GM04504 (cell line): ENCODE data around the gene PSTPIP2.
"Not testable (repeated sequence)": the region's sequence is repeated elsewhere in the genome, so short reads cannot be mapped to it uniquely, and the experiment has no call there.

Source experiments
- DNase-seq: peaks from one replicate; pipeline ENCODE4 v3.0.0-alpha.2; 2012; ENCODE audit warnings: low read depth

The PSTPIP2 gene

DNA sequence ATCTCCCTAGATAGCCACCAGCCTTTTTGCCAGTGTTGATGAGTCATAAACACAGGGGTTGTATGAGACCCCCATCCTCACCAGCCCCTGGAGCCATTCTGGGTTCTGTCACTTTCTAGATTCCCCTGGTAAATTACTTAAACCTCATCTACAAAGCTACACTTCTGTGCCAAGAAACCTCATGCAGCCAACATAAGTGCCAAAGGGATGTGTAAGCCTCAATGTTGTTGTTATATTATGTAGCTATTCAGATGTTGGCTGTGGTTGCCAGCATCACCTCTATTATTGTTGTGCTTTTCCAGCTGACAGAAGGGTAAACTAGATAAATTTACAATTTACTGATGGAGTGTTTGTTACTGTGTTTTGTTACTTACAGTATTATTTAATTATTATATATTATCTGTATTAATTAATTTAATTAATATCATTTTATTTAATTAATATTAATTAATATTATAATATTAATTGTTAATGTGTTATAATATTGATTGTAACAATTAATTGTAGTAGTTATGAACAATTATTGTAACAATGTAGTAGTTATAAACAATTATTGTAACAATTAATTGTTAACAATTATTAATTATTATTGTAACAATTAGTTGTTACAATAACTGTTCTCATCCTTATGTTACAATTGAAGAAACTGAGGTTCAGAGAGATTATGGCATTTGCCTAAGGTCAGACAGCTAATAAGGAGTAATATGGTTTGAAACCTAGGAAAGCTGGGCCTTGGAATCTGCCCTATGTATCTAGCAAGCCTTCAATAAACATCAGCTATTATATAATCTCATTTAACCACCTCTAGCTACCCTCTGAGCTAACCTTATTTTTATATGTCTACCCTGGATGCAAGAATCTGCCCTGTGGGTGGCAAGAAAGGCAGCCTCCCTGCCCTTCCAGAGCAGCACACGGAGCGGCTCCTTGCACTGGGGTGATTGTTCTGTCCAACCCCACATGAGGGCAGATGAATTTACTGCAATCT, 36.1 kb downstream of the PSTPIP2 start:
- DNase-seq: no peak

DNA sequence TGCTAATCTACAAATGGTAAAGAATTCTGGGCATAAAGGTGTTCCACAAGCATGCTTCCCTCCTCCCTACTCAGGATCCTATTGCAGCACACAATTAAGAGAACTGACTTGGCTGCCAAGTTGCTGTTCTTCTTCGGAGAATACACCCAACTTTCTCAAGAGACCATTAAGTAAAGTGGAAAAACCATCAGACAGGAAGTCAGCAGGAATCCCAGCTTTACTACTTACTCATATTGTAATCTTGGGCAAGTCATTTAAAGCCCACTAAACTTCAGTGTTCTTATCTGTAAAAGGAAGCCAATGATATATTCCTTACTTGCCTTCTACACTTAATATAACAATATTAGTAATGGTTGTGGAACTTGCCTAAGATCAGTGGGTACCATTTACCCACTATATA, 37.8 kb downstream of the PSTPIP2 start:
- no peak for DNase-seq

DNA sequence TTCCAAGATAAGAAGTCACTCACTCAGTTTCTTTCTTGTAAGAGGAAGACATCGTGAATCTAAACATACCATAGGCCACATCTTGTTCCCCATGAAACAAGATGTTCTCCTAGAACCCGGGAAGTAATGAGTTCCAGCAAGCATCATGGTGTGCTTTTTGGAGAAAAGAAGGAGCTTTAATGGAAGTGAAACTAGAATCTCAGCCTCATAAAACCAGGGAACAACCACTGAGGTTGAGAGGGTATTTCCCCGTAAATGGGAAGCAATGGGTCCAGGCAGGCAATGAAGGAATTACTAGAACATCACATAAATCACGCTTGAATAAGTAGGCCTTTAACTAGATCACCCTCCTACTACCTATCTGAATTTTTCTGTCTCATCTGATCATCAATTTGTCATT, 40.3 kb downstream of the PSTPIP2 start:
- no peak for DNase-seq

DNA sequence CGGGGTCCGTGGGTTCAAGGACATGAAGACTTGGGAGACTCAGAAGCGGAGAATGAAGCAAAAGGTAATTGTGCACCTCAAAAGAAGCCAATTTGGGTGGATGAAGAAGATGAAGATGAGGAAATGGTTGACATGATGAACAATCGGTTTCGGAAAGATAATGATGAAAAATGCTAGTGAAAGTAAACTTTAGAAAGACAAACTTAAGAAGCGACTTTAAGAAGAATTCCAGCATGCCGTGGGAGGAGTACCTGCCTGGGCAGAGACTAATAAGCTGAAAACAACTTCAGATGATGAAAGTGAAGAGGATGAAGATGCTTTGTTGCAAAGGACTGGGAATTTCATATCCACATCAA, 43.5 kb downstream of the PSTPIP2 start:
- no peak for DNase-seq

DNA sequence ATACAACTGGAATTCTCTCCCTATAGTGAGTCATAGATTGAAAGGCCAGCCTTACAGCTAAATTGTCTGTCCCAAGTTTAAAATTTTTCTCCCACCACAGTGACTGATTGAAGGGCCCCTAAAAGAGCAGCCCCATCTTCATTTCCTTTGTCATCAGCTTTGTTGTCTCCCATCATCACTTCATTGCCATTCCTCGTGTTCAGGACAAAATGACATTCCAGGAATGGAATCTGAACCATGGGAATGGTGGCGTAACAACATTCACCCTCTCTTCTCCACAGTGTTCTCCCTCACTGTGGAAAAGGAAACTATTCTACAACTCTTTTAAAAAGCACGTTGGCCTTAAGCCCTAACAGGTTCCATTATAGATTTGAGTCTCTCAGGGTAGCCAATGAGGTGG, 52.1 kb downstream of the PSTPIP2 start:
- no peak for DNase-seq

DNA sequence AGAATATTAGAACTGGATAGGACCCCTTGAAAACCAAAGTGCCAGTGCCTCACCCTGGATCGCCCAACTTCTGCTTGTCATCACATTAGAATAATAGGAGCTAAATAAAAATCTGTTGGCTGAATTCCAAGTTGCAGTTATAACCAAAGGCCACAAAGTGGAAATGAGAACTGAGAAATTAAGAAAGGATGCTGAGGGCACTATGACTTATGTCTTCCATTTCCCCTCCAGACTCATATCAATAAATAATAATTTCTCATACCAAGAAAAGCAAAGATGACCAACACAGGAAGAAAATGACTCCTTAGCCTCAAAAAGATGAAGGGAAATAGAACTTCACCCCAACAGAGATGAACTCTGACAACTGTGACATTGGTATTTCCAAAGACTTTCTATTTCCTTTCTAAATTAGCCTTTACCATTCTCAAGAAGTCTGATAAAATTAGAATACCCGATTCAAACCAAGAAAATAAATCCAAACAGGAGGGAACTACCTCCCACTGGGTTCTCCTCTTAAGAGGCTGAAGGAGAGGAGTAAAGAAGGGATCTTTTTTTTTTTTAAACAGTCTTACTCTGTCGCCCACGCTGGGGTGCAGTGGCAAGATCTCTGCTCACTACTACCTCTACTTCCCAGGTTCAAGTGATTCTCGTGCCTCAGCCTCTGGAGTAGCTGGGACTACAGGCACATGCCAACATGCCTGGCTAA, 58.4 kb downstream of the PSTPIP2 start:
- DNase-seq: no peak

DNA sequence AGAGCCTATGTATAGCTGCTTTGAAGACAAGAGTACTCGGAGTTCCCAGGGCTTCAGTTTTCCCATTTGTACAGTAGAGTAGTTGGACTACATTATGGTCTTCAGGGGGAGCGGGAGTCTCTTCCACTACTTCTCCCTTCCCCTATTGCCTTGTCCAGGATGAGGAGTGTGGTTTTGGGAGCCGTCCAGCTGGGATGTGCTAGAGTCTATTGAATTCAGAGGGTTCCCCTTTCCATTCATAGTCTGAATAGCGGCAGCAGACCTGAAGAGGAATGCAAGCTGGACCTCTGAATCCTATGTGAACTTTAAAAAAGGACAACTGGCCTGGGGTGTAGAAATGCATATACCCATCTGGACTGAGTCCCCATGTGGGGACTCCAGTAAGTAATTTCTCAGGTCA, 61.4 kb downstream of the PSTPIP2 start:
- no peak for DNase-seq

DNA sequence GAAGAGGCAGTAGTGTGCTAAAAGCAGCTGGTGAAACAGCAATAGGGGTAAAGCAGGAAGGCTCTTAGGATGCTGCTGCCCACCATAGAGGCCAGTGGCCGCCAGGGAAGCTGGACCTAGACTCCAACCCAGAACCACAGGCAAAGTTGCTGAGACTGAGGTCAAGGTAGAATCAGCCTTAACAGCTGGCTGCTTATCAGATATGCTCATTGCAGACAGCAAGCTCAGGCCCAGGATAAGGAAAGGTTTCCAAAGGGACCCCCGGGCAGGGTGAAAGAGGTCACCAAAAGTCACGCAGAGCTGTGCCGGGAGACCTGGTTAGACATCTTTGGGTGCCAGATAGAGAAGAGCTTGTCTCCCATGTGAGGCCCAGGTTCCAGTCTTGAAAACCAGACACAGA, 62.0 kb downstream of the PSTPIP2 start:
- no peak for DNase-seq

DNA sequence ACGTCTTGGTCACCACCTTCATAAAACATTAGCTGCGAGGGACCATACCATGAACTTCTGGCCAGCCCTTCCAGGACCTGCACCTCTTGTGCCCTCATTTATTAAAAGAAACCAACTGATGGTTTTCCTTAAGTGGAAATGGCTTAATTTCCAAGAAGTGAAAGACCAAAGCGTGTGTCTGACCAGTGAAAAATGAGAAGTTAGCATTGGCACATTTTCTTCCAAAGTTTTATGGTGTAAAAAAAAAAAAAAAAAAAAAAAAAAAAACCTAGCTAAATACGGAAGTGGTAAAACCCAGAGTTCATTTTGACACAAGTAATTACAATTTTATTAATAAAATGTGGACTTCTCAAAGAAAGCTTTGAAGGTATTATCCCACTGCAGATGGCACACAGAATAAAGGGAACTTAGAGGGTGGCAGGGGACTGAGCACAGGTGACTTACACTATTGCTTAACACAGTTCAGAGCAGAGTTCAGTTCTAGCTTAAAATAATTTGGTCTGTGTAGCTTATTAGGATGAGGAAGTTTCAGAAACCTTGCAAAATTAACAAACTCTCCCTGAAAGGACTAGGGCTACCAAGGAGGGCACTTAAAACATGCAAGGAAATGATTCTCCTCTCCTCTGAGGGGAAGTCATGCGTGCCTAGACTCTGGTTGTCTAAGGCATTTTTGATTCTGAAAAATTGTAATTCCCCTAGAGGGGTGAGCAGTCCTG, 62.8 kb downstream of the PSTPIP2 start:
- DNase-seq: no peak

DNA sequence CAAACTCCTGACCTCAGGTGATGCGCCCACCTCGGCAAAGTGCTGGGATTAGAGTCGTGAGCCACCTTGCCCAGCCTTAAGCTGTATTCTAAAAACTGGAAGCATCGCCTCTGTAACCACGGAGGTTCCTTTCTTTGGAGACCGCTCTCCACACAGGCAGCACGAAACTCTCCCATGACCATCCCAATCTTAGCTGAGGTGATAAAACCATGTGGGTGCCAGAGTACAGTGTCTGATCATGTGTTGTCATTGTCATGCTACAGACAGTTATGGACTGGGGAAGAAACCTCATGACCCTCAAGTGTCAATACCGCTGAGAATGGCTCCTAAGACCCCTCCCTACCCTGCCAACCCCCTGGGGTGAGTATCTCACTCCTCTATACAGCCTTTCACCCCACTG, 63.5 kb downstream of the PSTPIP2 start:
- no peak for DNase-seq

DNA sequence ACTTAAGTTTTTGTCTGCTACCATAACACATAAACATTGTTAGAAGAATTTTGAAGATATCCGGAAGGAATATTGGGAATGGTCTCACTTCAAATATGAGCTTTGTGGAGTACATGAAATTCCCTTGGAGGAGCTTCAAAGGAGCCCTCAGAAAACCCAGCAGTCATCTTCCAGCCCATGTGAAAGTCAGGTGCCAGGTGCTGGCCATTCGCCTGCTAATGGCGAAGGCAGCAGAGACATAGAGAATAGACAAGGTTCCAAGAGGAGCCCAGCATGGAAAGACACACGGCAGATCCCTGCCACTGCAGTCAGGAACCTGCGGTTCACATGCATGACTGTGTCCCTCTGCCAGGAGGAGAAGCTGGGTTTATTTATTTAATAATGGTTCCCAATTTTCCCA, 64.9 kb downstream of the PSTPIP2 start:
- DNase-seq: no peak

DNA sequence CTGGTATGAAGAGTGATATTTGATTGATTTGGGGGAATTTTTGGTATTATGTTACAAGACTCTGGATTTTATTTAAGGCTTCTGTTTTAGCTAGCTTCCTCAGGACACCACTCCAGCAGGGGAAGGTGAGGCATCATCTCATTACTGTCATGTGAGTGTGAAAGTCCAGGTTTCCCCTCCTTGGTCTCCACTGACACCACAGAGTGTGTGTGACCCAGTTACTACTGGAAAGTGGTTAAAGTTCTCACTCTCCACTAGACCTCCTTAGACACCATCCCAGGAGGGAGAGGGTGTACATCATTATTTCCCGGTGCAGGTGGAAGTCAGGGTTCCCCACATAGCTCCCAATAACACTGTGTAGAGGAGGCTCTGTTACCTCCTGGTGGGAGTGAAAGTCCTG, 69.1 kb downstream of the PSTPIP2 start:
- DNase-seq: no peak

DNA sequence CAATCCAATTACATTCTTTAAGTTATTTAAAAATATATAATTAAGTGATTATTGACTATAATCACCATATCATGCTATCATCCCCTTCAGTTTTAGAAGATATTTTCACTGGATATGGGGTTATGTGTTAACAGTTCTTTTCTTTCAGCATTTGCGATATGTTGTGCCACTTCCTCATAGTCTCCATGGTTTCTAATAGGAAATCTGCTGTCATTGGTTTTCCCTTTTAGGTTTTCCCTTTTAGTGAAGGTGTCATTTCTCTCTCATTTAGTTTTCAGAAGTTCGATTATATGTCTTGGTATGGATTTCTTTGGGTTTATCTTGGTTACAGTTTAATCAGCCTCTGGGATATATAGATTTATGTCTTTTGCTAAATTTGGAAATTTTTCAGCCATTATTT, 70.2 kb downstream of the PSTPIP2 start:
- DNase-seq: no peak

DNA sequence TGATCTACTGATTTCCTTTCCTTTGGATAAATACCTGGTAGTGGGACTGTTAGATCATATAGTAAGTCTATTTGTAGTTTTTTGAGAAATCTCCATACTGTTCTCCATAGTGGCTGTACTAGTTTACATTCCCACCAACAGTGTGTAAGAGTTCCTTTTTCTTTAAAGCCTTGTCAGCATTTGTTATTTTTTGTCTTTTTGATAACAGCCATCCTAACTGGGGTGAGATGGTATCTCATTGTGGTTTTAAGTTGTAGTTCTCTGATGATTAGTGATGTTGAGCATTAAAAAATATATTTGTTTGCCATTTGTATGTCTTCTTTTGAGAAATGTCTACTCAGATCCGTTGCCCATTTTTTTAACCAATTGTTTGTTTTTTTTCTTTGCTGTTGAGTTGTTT, 71.0 kb downstream of the PSTPIP2 start:
- no peak for DNase-seq

DNA sequence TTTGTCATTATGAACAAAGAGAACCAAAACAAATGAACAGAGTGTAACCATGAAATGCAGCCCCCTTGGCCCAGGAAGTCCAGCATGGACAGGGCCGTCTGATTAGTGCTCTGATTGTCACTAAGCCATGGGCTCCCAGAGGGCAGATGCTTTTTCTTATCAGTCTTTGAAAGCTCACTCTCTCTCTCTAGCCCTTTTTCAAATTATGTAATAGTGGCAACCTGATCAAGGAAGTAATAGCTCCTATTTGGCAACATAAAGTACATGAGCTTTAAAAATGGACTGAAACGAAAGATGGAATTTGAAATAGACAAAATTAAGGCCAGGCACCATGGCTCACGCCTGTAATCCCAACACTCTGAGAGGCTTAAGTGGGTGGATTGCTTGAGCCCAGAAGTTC, 72.5 kb downstream of the PSTPIP2 start:
- no peak for DNase-seq

DNA sequence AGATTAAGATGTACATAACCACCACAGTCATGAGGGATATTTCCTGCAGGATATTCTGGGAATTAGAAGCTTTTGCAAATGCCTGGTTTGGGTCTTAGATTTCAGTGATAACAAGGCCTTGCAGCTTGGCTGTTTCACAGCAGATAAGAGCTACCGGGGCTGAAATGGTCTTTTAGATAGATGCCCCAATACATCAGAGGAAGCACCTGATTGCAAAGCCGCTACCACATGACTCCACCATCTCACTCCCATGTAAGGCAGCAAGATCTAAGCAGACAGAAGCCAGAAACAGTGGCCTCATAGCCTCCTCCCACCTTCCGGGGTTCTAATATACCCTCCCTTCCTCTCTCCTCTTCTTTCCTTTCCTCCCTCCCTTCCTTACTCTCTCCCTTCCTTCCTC, 73.8 kb downstream of the PSTPIP2 start:
- DNase-seq: no peak

DNA sequence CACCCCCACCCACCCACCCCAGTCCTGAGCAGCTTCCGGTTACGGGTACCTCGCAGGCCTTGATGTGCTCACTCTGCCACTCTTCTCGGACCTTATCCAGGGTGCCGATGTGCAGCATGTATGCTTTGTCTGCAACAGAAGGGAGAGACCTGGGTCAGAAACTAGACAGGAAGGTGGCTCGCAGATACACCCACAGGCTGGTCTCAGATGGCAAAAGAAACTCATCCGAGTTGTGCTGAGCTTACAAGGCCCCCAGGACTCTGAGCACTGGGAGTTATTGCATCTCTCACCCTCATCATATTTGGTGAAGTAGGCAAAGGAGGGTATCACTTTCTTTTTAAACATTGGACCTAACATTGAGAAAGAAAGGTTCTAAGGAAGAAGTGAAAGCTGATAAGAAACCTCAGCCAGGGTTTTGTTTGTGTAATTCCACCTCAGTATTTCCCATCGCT, 74.3 kb downstream of the PSTPIP2 start:
- DNase-seq: no peak

DNA sequence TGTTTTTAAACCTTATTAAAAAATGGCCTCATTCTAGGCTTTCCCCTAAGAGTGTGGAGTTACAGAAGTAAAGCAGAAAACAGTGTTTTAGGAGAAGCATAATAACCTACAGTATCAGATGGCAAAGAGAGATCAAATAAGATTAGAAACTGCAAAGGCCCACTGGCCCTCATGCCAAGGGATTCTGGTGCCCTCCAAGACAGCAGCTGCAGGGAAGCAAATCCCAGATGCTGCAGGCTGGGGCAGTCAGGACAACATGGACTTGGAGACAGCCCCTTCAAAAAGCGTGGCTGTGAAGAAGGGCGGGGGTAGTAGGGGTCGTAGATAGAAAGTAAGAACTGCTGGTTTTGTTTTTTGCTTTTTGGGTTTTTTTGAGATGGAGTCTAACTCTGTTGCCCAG, 76.6 kb downstream of the PSTPIP2 start:
- no peak for DNase-seq

DNA sequence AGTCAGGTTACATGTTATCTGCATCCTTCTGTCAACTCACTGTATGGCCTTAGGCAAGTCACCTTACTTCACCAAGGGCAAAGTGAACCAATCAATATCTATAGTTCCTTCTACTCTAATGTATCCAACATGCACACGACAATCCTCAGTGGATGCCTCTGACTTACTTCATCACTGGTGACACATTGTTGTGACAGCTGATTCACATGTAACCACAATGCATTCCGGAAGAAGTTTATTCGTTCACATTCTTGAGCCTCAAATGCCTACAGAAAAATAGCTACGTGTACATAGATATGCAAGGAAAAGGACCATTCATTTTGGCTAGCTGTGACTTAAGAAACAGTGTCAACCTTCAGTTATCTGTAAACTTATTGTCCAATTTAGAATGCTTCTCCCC, 78.6 kb downstream of the PSTPIP2 start:
- DNase-seq: peak; percentile 44

DNA sequence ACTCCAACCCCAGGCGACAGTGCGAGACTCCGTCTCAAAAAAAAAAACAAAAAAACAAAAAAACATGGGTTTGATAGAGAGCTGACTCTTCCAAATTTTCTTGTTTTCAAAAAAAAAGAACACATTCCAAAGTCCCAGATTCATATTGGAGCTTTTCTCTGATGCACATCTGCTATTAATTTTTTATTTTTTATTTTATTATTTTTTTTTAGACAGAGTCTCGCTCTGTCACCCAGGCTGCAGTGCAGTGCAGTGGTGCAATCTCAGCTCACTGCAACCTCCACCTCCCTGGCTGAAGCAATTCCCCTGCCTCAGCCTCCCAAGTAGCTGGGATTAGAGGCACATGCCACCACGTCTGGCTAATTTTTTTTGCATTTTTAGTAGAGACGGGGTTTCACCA, 79.5 kb downstream of the PSTPIP2 start:
- not testable (repeated sequence) for DNase-seq

DNA sequence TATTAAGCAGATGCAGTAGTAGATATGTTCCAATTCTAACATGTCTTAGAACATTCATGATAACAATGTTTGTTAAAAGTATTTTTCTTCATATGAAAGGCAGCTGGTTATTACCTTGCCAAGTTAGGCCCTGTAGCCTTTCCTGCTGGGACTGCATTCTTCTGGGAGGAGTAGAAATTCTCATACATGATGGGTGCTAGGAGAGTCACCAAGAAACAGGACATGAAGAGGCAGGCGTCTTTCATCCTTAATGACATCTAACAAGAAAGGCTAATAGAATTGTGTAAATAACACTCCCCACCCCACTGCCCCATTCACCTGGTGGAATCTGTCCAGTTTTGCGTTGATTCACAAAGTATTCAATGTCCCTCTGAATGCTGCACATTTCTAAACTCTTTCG, 80.3 kb downstream of the PSTPIP2 start:
- no peak for DNase-seq

DNA sequence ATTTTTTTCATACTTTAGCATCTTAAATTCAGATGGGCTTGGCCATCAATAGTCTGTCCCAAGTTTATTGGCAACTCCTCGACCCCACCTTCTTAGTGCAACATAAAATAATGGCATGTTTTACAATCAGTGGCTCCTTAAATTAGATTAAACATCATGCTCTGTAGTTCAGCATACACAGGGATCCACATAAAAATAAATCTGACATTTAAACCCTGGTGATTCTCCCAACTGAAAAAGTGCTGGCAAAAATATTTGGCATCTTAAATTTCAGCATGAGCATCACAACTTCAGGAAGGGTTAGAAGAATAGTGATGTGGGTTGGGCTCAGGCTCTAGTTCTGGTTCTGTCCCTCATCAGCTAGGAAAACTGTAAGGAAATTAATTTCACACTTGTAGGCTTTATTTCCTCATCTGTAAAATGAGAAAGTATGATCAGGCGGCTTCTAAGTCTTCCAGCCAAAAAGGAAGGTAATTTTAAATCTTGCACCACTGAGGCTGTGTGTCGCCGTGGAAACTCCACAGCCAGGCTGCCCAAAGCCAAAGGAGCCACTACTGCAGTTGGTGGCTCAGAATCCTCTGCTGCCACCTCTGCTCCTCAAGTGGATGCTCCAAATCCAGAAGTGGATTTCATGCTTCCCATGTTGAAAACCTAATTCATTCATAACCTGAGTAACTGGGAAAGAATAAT, 87.4 kb downstream of the PSTPIP2 start:
- no peak for DNase-seq
